T-cell (primary cell): ENCODE data around the gene KCTD4. TPM values are rescaled to one million over a fixed set of nuclear protein-coding genes. Genes with fewer than 3 reads are reported as not detected.

ENCODE experiments used
- ATAC-seq, 4 experiments: fragments of 200-7000 bp in 3 of 4; fragments of 150-1000 bp in 1 of 4; cut with Tn5 transposase; replicated peaks in 1 of 4; 1 replicate in 3 of 4; 2 replicates in 1 of 4; pipeline ENCODE4 v1.10.0; 2021; ENCODE audit warnings: moderate library complexity in 3 of 4, mild to moderate bottlenecking in 2 of 4, moderate number of reproducible peaks in 1 of 4
- CTCF ChIA-PET, 2 donors: fragments of 300-600 bp; sonication (Branson Sonifier 250); formaldehyde crosslinking; loops; one replicate each; lab custom pipeline; 2022; ENCODE audit warnings: antibody characterized with exemption in 2 of 2; lab: Charles Lee
- POLR2A ChIA-PET, 2 donors: fragments of 300-600 bp; sonication (Branson Sonifier 250); formaldehyde crosslinking; loops; one replicate each; lab custom pipeline; 2022; ENCODE audit warnings: antibody characterized with exemption in 2 of 2; lab: Charles Lee
- DNase-seq, 35 experiments: peaks; one replicate each; pipeline versions ENCODE4 v3.0.0 to v3.0.0-alpha.2; 2013 to 2023
- H3K27ac ChIP-seq: one replicate; pipeline ENCODE4 v1.5.1; 2013; ENCODE audit warnings: low read length
- H3K27me3 ChIP-seq, 2 experiments: replicated peaks in 1 of 2; 1 replicate in 1 of 2; 2 replicates in 1 of 2; pipeline versions ENCODE4 v1.6.1 to v1.7.0; 2013; ENCODE audit warnings: low read length in 1 of 2, mixed read lengths in 1 of 2; ENCODE audit not compliant: control insufficient read depth in 2 of 2, insufficient read depth in 2 of 2; ENCODE audit errors: extremely low read depth in 1 of 2
- H3K36me3 ChIP-seq, 2 donors: 1 replicate in 1 of 2; 2 replicates in 1 of 2; pipeline versions ENCODE4 v1.6.1 to v1.7.0; 2013; ENCODE audit warnings: low read length in 1 of 2; ENCODE audit not compliant: control insufficient read depth in 2 of 2, insufficient read depth in 1 of 2; ENCODE audit errors: extremely low read depth in 1 of 2
- H3K4me1 ChIP-seq, 2 experiments: 1 replicate in 1 of 2; 2 replicates in 1 of 2; pipeline versions ENCODE4 v1.6.1 to v1.7.0; 2013; ENCODE audit warnings: low read length in 2 of 2, mixed read lengths in 1 of 2; ENCODE audit not compliant: insufficient read depth in 2 of 2, control insufficient read depth in 1 of 2; ENCODE audit errors: extremely low read depth in 1 of 2
- H3K4me3 ChIP-seq, 2 donors: 1 replicate in 1 of 2; 2 replicates in 1 of 2; pipeline versions ENCODE4 v1.5.1 to v1.7.0; 2013; ENCODE audit warnings: mild to moderate bottlenecking in 2 of 2, low read length in 1 of 2, moderate library complexity in 1 of 2; ENCODE audit not compliant: control insufficient read depth in 1 of 2; ENCODE audit errors: extremely low read depth in 1 of 2
- H3K9me3 ChIP-seq: 2 replicates; pipeline ENCODE4 v1.7.0; 2013
- H3K27ac Mint-ChIP-seq, 2 donors: one replicate each; pipeline ENCODE4 v1.8.0; 2020 to 2021; ENCODE audit warnings: mild to moderate bottlenecking in 2 of 2, mixed read lengths in 2 of 2
- H3K27me3 Mint-ChIP-seq, 2 donors: one replicate each; pipeline ENCODE4 v1.8.0; 2021 to 2022; ENCODE audit warnings: mixed read lengths in 2 of 2
- H3K36me3 Mint-ChIP-seq: one replicate; pipeline ENCODE4 v1.8.0; 2021; ENCODE audit warnings: mixed read lengths
- H3K4me1 Mint-ChIP-seq, 3 donors: one replicate each; pipeline ENCODE4 v1.8.0; 2020 to 2022; ENCODE audit warnings: mixed read lengths in 3 of 3, mild to moderate bottlenecking in 1 of 3
- H3K4me3 Mint-ChIP-seq, 3 donors: one replicate each; pipeline ENCODE4 v1.8.0; 2020 to 2022; ENCODE audit warnings: mild to moderate bottlenecking in 3 of 3, mixed read lengths in 3 of 3, moderate library complexity in 3 of 3
- H3K9me3 Mint-ChIP-seq, 3 donors: one replicate each; pipeline ENCODE4 v1.8.0; 2020 to 2022; ENCODE audit warnings: mixed read lengths in 3 of 3
- WGBS: methylation state at CpG from one replicate; pipeline ENCODE4 v1.1.5; 2013; ENCODE audit warnings: missing lambda C conversion rate; ENCODE audit not compliant: insufficient coverage; 5-methylcytosine and 5-hydroxymethylcytosine counted together
- total RNA-seq, 35 experiments: library from RNA in 6 of 35; stranded (reverse) in 6 of 35; fragments of 120-200 nt in 1 of 35; gene quantifications; one replicate each; pipeline versions ENCODE4 v1.2.1 to v1.2.4 and lab custom pipeline; 2013 to 2026

KCTD4 gene
- total RNA-seq, 5 donors from 2014 or later (not counting 1 experiment from before 2014, with no cell fraction given): not detected

DNA sequence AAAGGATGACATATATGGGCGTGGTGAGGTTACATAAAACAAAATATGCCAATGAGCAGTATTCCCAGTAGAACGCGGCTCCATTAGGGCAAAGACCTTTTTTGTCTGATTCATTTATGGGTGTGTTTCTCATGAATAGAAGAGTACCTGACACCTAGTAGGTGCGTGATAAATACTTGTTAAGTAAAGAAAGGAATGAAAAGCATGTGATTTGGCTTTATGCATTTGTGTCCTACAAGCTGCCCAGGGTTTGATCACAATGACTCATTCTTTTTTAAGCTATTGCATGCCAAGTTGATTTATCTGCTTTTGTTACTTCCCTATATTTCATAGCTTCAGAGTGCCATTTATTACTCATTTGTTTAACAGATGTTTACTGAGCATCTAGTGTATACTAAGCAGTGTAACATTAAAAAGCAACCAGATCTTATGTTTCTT lies 19.1 kb upstream of the KCTD4 start:
- Histone ChIP-seq H3K27me3 (no peaks in the 10 kb centered on the region), H3K4me3 (no peak overlapping the region), H3K9me3 (no peaks in the 10 kb centered on the region), H3K4me1 (no peaks in the 10 kb centered on the region), H3K36me3 (peaks cover 0 to 6% of the 10 kb centered on the region in 2 donors), H3K27ac (no peak overlapping the region)
- POLR2A ChIA-PET: interaction anchor here in 1 of 2 donors (0.6 kb wide), 1 partner anchor 31 kb away, joined by 6 read pairs; no protein-coding TSS in a partner anchor
- Mint-ChIP-seq H3K27me3 (no peaks in the 10 kb centered on the region), H3K4me3 (no peak overlapping the region), H3K4me1 (peaks cover 12 to 25% (median 16%) of the 10 kb centered on the region in 3 donors), H3K36me3 (peaks cover 25% of the 10 kb centered on the region), H3K9me3 (no peaks in the 10 kb centered on the region), H3K27ac (no peak overlapping the region)
- CTCF ChIA-PET: no interaction called here
- 100% methylated on average over 1 of the region's 4 CpGs for WGBS
- DNase-seq (no peak), ATAC-seq (no peak)

GRCh38 chr13:45219123-45219891 lies 18.5 kb upstream of the KCTD4 start:
- no peaks in the 10 kb centered on the region for H3K9me3 Mint-ChIP-seq
- H3K27ac Mint-ChIP-seq: no peak overlapping the region
- DNase-seq: no peak
- 100% methylated on average over 1 of the region's 5 CpGs for WGBS
- H3K4me3 Mint-ChIP-seq: no peak overlapping the region
- H3K36me3 ChIP-seq: peaks cover 0 to 6% of the 10 kb centered on the region in 2 donors
- no peaks in the 10 kb centered on the region for H3K4me1 ChIP-seq
- no peaks in the 10 kb centered on the region for H3K9me3 ChIP-seq
- no peaks in the 10 kb centered on the region for H3K27me3 Mint-ChIP-seq
- H3K4me3 ChIP-seq: no peak overlapping the region
- ATAC-seq: no peak
- H3K4me1 Mint-ChIP-seq: peaks cover 11 to 25% (median 16%) of the 10 kb centered on the region in 3 donors
- no peaks in the 10 kb centered on the region for H3K27me3 ChIP-seq
- POLR2A ChIA-PET: interaction anchor here in 1 of 2 donors (0.6 kb wide), 1 partner anchor 30 kb away, joined by 6 read pairs; no protein-coding TSS in a partner anchor
- CTCF ChIA-PET: no interaction called here
- no peak overlapping the region for H3K27ac ChIP-seq
- H3K36me3 Mint-ChIP-seq: peaks cover 24% of the 10 kb centered on the region

GRCh38 chr13:45218689-45219088 lies 17.8 kb upstream of the KCTD4 start:
- DNase-seq: no peak
- Histone ChIP-seq H3K4me3 (no peak overlapping the region), H3K27ac (no peak overlapping the region), H3K4me1 (no peaks in the 10 kb centered on the region), H3K36me3 (peaks cover 0 to 6% of the 10 kb centered on the region in 2 donors), H3K9me3 (no peaks in the 10 kb centered on the region), H3K27me3 (no peaks in the 10 kb centered on the region)
- Mint-ChIP-seq H3K36me3 (peaks cover 20% of the 10 kb centered on the region), H3K4me3 (no peak overlapping the region), H3K9me3 (no peaks in the 10 kb centered on the region), H3K4me1 (peaks cover 9 to 25% (median 14%) of the 10 kb centered on the region in 3 donors), H3K27ac (no peak overlapping the region), H3K27me3 (no peaks in the 10 kb centered on the region)
- CTCF ChIA-PET: no interaction called here
- POLR2A ChIA-PET: no interaction called here
- no peak for ATAC-seq
- no CpG with 5 or more reads among the region's 1 CpG for WGBS

GRCh38 chr13:45216193-45216592 lies 15.3 kb upstream of the KCTD4 start:
- Histone ChIP-seq H3K4me3 (no peak overlapping the region), H3K27me3 (no peaks in the 10 kb centered on the region), H3K9me3 (no peaks in the 10 kb centered on the region), H3K4me1 (no peaks in the 10 kb centered on the region), H3K36me3 (peaks cover 0 to 6% of the 10 kb centered on the region in 2 donors), H3K27ac (no peak overlapping the region)
- no peaks in the 10 kb centered on the region for H3K9me3 Mint-ChIP-seq
- peaks cover 7 to 17% (median 10%) of the 10 kb centered on the region in 3 donors for H3K4me1 Mint-ChIP-seq
- WGBS: 60% methylated on average over 2 of the region's 4 CpGs
- H3K4me3 Mint-ChIP-seq: no peak overlapping the region
- CTCF ChIA-PET: interaction anchor here in 1 of 2 donors (0.7 kb wide), 1 partner anchor 911 kb away, joined by 3 read pairs; no protein-coding TSS in a partner anchor
- ATAC-seq (no peak), DNase-seq (no peak)
- H3K27me3 Mint-ChIP-seq: no peaks in the 10 kb centered on the region
- H3K27ac Mint-ChIP-seq: no peak overlapping the region
- POLR2A ChIA-PET: no interaction called here
- H3K36me3 Mint-ChIP-seq: peaks cover 27% of the 10 kb centered on the region

DNA sequence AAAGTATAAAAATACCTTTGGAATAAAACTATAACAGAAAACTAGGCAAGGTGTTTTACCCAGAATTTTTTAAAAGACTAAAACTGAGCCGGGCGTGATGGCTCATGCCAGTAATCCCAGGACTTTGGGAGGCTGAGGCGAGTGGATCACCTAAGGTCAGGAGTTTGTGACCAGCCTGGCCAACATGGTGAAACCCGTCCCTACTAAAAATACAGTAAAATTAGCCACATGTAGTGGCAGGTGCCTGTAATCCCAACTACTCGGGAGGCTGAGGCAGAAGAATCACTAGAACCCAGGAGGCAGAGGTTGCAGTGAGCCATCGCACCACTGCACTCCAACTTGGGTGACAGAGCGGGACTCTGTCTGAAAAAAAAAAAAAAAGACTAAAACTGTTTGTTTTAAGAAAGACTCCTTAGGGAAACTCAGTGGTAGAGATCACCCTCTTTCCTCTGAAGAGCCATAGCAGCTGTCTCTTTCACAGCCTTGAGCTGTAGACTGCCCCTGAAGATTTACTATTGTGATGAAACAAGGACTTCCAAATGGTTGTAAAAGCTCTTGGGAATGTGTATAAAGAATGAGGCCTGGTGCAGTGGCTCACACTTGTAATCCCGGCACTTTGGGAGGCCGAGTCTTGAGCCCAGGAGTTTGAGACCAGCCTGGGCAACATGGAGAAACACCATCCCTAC lies 14.7 kb upstream of the KCTD4 start:
- Histone ChIP-seq H3K9me3 (no peaks in the 10 kb centered on the region), H3K27ac (no peak overlapping the region), H3K4me1 (no peaks in the 10 kb centered on the region), H3K36me3 (peaks cover 0 to 6% of the 10 kb centered on the region in 2 donors), H3K4me3 (no peak overlapping the region), H3K27me3 (no peaks in the 10 kb centered on the region)
- 96% methylated on average over 4 of the region's 9 CpGs for WGBS
- no peak overlapping the region for H3K27ac Mint-ChIP-seq
- H3K36me3 Mint-ChIP-seq: peaks cover 28% of the 10 kb centered on the region
- ChIA-PET CTCF (no interaction called here), POLR2A (interaction anchor here in 1 of 2 donors (0.6 kb wide), 1 partner anchor 25 kb away, joined by 3 read pairs; no protein-coding TSS in a partner anchor)
- DNase-seq: no peak
- peaks cover 7 to 17% (median 10%) of the 10 kb centered on the region in 3 donors for H3K4me1 Mint-ChIP-seq
- no peaks in the 10 kb centered on the region for H3K27me3 Mint-ChIP-seq
- H3K9me3 Mint-ChIP-seq: no peaks in the 10 kb centered on the region
- no peak for ATAC-seq
- H3K4me3 Mint-ChIP-seq: no peak overlapping the region

- ChIA-PET CTCF (no interaction called here), POLR2A (no interaction called here)
- H3K9me3 ChIP-seq: no peaks in the 10 kb centered on the region
- Mint-ChIP-seq H3K27ac (no peak overlapping the region), H3K36me3 (peaks cover 43% of the 10 kb centered on the region), H3K27me3 (no peaks in the 10 kb centered on the region), H3K9me3 (no peaks in the 10 kb centered on the region), H3K4me3 (no peak overlapping the region), H3K4me1 (peaks cover 0 to 5% (median 0%) of the 10 kb centered on the region in 3 donors)
- ATAC-seq: no peak
- no peaks in the 10 kb centered on the region for H3K27me3 ChIP-seq
- no peak overlapping the region for H3K27ac ChIP-seq
- H3K4me1 ChIP-seq: no peaks in the 10 kb centered on the region
- peaks cover 0 to 6% of the 10 kb centered on the region in 2 donors for H3K36me3 ChIP-seq
- no peak overlapping the region for H3K4me3 ChIP-seq
- DNase-seq: no peak
Observed at GRCh38 chr13:45209229-45209628, 8.4 kb upstream of the KCTD4 start.
